HFFc6 (cell line): ENCODE data around the gene ADIPOR2. TPM values are rescaled to one million over a fixed set of nuclear protein-coding genes. Genes with fewer than 3 reads are reported as not detected.

ENCODE experiments used
- DNase-seq: peaks from one replicate; pipeline ENCODE4 v3.0.0-alpha.2; 2018
- H3K27ac Mint-ChIP-seq: 2 replicates; pipeline ENCODE4 v1.8.0; 2020; ENCODE audit warnings: mild to moderate bottlenecking, mixed read lengths
- H3K27me3 Mint-ChIP-seq: 2 replicates; pipeline ENCODE4 v1.8.0; 2021; ENCODE audit warnings: mild to moderate bottlenecking, moderate library complexity, mixed read lengths; ENCODE audit not compliant: insufficient read depth
- H3K36me3 Mint-ChIP-seq: 2 replicates; pipeline ENCODE4 v1.8.0; 2021; ENCODE audit warnings: low read depth, mixed read lengths
- H3K4me1 Mint-ChIP-seq: 2 replicates; pipeline ENCODE4 v1.8.0; 2020; ENCODE audit warnings: low read depth, mixed read lengths
- H3K4me3 Mint-ChIP-seq: 2 replicates; pipeline ENCODE4 v1.8.0; 2020; ENCODE audit warnings: mild to moderate bottlenecking, moderate library complexity, mixed read lengths
- H3K9me3 Mint-ChIP-seq: 2 replicates; pipeline ENCODE4 v1.8.0; 2020; ENCODE audit warnings: mild to moderate bottlenecking, mixed read lengths
- total RNA-seq, 6 experiments: library from RNA; stranded (reverse); fragmentation: NEBNext Ultra II Directional; extraction: Animal tissue kit (Norgen Biotek cat#: 25700); gene quantifications; 2 replicates in 1 of 6; 3 replicates in 5 of 6; pipeline ENCODE4 v1.2.3, GENCODE V29; 2021
- TF ChIP-seq, protein P1 (sequence below): fragments of 200-600 bp; sonication (generic); IDR thresholded peaks from 2 replicates; pipeline ENCODE4 v1.5.0; 2021; ENCODE audit warnings: antibody characterized with exemption, mild to moderate bottlenecking

Gene ADIPOR2
- total RNA-seq, 6 experiments from 2014 or later = 38.9 to 50.1 (median 44.9) TPM

DNA sequence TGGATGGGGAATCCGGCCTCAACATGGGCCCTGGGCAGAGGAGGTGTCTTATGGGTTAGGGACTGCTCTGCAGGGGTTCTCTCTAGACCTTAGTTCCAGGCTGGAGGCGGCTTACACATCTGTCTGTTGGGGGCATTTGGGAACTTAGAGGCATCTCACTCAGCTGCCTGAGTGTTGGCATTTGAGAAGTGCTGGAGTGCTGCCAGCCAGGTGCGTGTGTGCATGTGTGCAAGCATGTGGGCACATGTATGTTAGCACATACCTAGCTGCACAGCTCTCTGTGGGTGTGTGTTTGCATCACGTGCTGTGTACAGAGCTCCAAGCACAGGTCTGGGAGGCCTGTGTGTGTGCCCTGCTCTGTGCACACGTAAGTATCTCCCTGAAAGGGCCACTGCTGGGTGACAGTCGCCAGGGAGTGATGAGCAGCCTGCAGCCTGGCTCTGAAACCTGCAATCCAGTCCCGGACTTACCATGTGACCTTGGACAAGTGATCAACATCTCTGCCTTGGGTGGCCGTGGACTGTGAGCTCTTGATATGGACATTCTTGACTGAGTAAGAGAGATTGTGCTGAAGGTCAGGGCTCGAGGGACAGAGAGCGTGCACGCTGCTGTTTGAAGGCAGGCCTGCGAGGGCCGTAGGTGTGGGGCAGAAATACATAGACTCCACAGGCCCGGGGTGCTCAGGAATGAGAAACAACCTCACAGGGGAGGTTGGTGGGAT, 134.7 kb downstream of the ADIPOR2 start:
- Mint-ChIP-seq H3K27me3 (peaks cover 65% of the 10 kb centered on the region), H3K27ac (no peak overlapping the region), H3K4me3 (no peak overlapping the region), H3K4me1 (no peaks in the 10 kb centered on the region), H3K9me3 (no peaks in the 10 kb centered on the region), H3K36me3 (no peaks in the 10 kb centered on the region)
- no peak for DNase-seq
- TF ChIP-seq, protein P1, sequence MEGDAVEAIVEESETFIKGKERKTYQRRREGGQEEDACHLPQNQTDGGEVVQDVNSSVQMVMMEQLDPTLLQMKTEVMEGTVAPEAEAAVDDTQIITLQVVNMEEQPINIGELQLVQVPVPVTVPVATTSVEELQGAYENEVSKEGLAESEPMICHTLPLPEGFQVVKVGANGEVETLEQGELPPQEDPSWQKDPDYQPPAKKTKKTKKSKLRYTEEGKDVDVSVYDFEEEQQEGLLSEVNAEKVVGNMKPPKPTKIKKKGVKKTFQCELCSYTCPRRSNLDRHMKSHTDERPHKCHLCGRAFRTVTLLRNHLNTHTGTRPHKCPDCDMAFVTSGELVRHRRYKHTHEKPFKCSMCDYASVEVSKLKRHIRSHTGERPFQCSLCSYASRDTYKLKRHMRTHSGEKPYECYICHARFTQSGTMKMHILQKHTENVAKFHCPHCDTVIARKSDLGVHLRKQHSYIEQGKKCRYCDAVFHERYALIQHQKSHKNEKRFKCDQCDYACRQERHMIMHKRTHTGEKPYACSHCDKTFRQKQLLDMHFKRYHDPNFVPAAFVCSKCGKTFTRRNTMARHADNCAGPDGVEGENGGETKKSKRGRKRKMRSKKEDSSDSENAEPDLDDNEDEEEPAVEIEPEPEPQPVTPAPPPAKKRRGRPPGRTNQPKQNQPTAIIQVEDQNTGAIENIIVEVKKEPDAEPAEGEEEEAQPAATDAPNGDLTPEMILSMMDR = no peak

- no peak for DNase-seq
- TF ChIP-seq, protein P1 = no peak
- Mint-ChIP-seq H3K9me3 (no peaks in the 10 kb centered on the region), H3K4me1 (no peaks in the 10 kb centered on the region), H3K4me3 (no peak overlapping the region), H3K36me3 (no peaks in the 10 kb centered on the region), H3K27me3 (peaks cover 65% of the 10 kb centered on the region), H3K27ac (no peak overlapping the region)
Measured at GRCh38 chr12:1826401-1826800, 135.5 kb downstream of the ADIPOR2 start.

GRCh38 chr12:1826867-1827705, 136.2 kb downstream of the ADIPOR2 start:
- Mint-ChIP-seq H3K27ac (no peak overlapping the region), H3K27me3 (peaks cover 66% of the 10 kb centered on the region), H3K9me3 (no peaks in the 10 kb centered on the region)

GRCh38 chr12:1827826-1828805, 137.2 kb downstream of the ADIPOR2 start:
- Mint-ChIP-seq H3K4me3 (no peak overlapping the region), H3K27ac (no peak overlapping the region), H3K4me1 (no peaks in the 10 kb centered on the region), H3K9me3 (no peaks in the 10 kb centered on the region), H3K27me3 (peaks cover 60% of the 10 kb centered on the region), H3K36me3 (no peaks in the 10 kb centered on the region)
- TF ChIP-seq, protein P1 = no peak
- no peak for DNase-seq

More at GRCh38 chr12:1826867-1827705, 136.2 kb downstream of the ADIPOR2 start:
- TF ChIP-seq, protein P1 = no peak
- Mint-ChIP-seq H3K36me3 (no peaks in the 10 kb centered on the region), H3K4me1 (no peaks in the 10 kb centered on the region), H3K4me3 (no peak overlapping the region)
- no peak for DNase-seq

DNA sequence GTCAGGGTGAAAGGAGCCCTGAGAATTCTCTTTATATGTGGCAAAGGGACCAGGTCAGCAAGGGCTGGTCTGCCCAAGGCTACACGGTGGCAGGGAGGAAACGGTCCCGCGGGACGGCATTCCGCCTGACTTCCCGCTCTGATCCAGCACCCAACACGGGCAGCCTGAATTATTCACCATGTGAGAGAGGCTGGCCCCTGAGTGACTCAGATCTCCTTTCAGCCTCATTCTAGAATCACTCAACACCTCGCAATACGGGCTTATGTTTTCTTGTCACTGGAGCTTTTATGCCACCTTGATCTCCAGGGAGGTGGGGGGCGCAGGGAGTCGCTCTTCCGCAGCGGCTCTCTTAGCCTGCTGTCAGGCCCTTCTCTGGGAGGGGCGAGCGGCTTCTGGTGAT, 138.0 kb downstream of the ADIPOR2 start:
- H3K9me3 Mint-ChIP-seq = no peaks in the 10 kb centered on the region
- DNase-seq = no peak
- H3K27me3 Mint-ChIP-seq = peaks cover 58% of the 10 kb centered on the region
- H3K4me3 Mint-ChIP-seq = no peak overlapping the region
- H3K27ac Mint-ChIP-seq = no peak overlapping the region
- TF ChIP-seq, protein P1 = no peak
- no peaks in the 10 kb centered on the region for H3K36me3 Mint-ChIP-seq
- no peaks in the 10 kb centered on the region for H3K4me1 Mint-ChIP-seq
